Omental fat pad (tissue), 4 donors: ENCODE data around the gene TRIM60. TPM values are rescaled to one million over a fixed set of nuclear protein-coding genes. Genes with fewer than 3 reads are reported as not detected.
"Not testable (repeated sequence)": the region's sequence is repeated elsewhere in the genome, so short reads cannot be mapped to it uniquely, and the experiment has no call there.

Experiments
- ATAC-seq: fragments of 150-250 bp; one replicate; pipeline ENCODE4 v1.9.1; 2016; ENCODE audit warnings: mild to moderate bottlenecking, moderate library complexity; ENCODE audit not compliant: low FRiP score
- DNase-seq: peaks from one replicate; pipeline ENCODE4 v3.0.0-alpha.2; 2019; ENCODE audit warnings: low spot score
- CTCF ChIP-seq, 3 donors: fragments of 450-650 bp; IDR thresholded peaks; one replicate each; pipeline ENCODE4 v1.5.1; 2016 to 2017; ENCODE audit warnings: antibody characterized with exemption in 3 of 3, mild to moderate bottlenecking in 3 of 3, moderate library complexity in 2 of 3
- total RNA-seq, 4 donors: library from RNA; depleted of rRNA; stranded (reverse); fragments of >200 nt; gene quantifications; one replicate each; pipeline ENCODE4 v1.1.0, GENCODE V29; 2016

TRIM60 gene
- total RNA-seq, 4 donors from 2014 or later, result not detected

GRCh38 chr4:165016971-165017370, 14.8 kb upstream of the TRIM60 start:
- TF ChIP-seq CTCF (IDR thresholded peaks at IDR 0.05), result no peak
- ATAC-seq, result no peak
- no peak for DNase-seq

- not testable (repeated sequence) for ATAC-seq, DNase-seq
Observed at GRCh38 chr4:165019995-165020394, 11.8 kb upstream of the TRIM60 start.

- ATAC-seq, result not testable (repeated sequence)
Observed at GRCh38 chr4:165025782-165026181, 6.0 kb upstream of the TRIM60 start.

GRCh38 chr4:165027762-165028402, 3.9 kb upstream of the TRIM60 start:
- DNase-seq, result no peak
- ATAC-seq, result no peak
- no peak for TF ChIP-seq CTCF (IDR thresholded peaks at IDR 0.05)

More at GRCh38 chr4:165025782-165026181, 6.0 kb upstream of the TRIM60 start:
- DNase-seq, result not testable (repeated sequence)

- no peak for TF ChIP-seq CTCF (IDR thresholded peaks at IDR 0.05)
- DNase-seq (no peak), ATAC-seq (no peak)
Observed at GRCh38 chr4:165048170-165048569, 16.4 kb downstream of the TRIM60 start.

- TF ChIP-seq CTCF (IDR thresholded peaks at IDR 0.05), result no peak
- DNase-seq (no peak), ATAC-seq (no peak)
Observed at GRCh38 chr4:165052627-165053026, 20.8 kb downstream of the TRIM60 start.

- ATAC-seq, result no peak
- no peak for TF ChIP-seq CTCF (IDR thresholded peaks at IDR 0.05)
- no peak for DNase-seq
Observed at GRCh38 chr4:165053645-165054044, 21.8 kb downstream of the TRIM60 start, which contains the start of gene TRIM75. TRIM75 (plus strand) TSS chr4:165053866; CDS start chr4:165059148, 5,282 bp downstream.

GRCh38 chr4:165055601-165056000, 23.8 kb downstream of the TRIM60 start:
- TF ChIP-seq CTCF (IDR thresholded peaks at IDR 0.05), result no peak
- DNase-seq (no peak), ATAC-seq (no peak)
